ENCODE results near the gene WBP1L.

Gene WBP1L

GRCh38 chr10:102770792-102771191, 27.0 kb downstream of the WBP1L start:
- DNase-seq (ENCODE audit: low read depth): no peak
- no peak overlapping the region for H3K4me3 ChIP-seq (ENCODE audit: low read depth, low read length)
- TF ChIP-seq MAX (IDR thresholded peaks at IDR 0.05; ENCODE audit: low read depth, low read length) (no peak), POLR2A (IDR thresholded peaks at IDR 0.05; ENCODE audit: extremely low read depth, insufficient read length) (no peak), MYC (IDR thresholded peaks at IDR 0.05; ENCODE audit: low read depth, low read length) (no peak), CTCF (IDR thresholded peaks at IDR 0.05; ENCODE audit: low read depth, low read length) (no peak)

GRCh38 chr10:102773320-102773719, 29.6 kb downstream of the WBP1L start:
- TF ChIP-seq MAX (IDR thresholded peaks at IDR 0.05; ENCODE audit: low read depth, low read length) (no peak), MYC (IDR thresholded peaks at IDR 0.05; ENCODE audit: low read depth, low read length) (no peak), POLR2A (IDR thresholded peaks at IDR 0.05; ENCODE audit: extremely low read depth, insufficient read length) (no peak), CTCF (IDR thresholded peaks at IDR 0.05; ENCODE audit: low read depth, low read length) (no peak)
- DNase-seq (ENCODE audit: low read depth): no peak
- no peak overlapping the region for H3K4me3 ChIP-seq (ENCODE audit: low read depth, low read length)

GRCh38 chr10:102773986-102774385, 30.2 kb downstream of the WBP1L start:
- no peak for DNase-seq (ENCODE audit: low read depth)
- TF ChIP-seq CTCF (IDR thresholded peaks at IDR 0.05; ENCODE audit: low read depth, low read length): no peak
- no peak for TF ChIP-seq POLR2A (IDR thresholded peaks at IDR 0.05; ENCODE audit: extremely low read depth, insufficient read length)
- TF ChIP-seq MYC (IDR thresholded peaks at IDR 0.05; ENCODE audit: low read depth, low read length): no peak
- no peak for TF ChIP-seq MAX (IDR thresholded peaks at IDR 0.05; ENCODE audit: low read depth, low read length)

GRCh38 chr10:102775201-102775934, 31.6 kb downstream of the WBP1L start:
- TF ChIP-seq MYC (IDR thresholded peaks at IDR 0.05; ENCODE audit: low read depth, low read length) (no peak), POLR2A (IDR thresholded peaks at IDR 0.05; ENCODE audit: extremely low read depth, insufficient read length) (no peak), MAX (IDR thresholded peaks at IDR 0.05; ENCODE audit: low read depth, low read length) (no peak), CTCF (IDR thresholded peaks at IDR 0.05; ENCODE audit: low read depth, low read length) (no peak)
- H3K4me3 ChIP-seq (ENCODE audit: low read depth, low read length): no peak overlapping the region
- no peak for DNase-seq (ENCODE audit: low read depth)

More at GRCh38 chr10:102773986-102774385, 30.2 kb downstream of the WBP1L start:
- no peak overlapping the region for H3K4me3 ChIP-seq (ENCODE audit: low read depth, low read length)

- no peak for TF ChIP-seq MYC (IDR thresholded peaks at IDR 0.05; ENCODE audit: low read depth, low read length)
- TF ChIP-seq CTCF (IDR thresholded peaks at IDR 0.05; ENCODE audit: low read depth, low read length): no peak
- no peak for TF ChIP-seq MAX (IDR thresholded peaks at IDR 0.05; ENCODE audit: low read depth, low read length)
- TF ChIP-seq POLR2A (IDR thresholded peaks at IDR 0.05; ENCODE audit: extremely low read depth, insufficient read length): no peak
- H3K4me3 ChIP-seq (ENCODE audit: low read depth, low read length): no peak overlapping the region
- DNase-seq (ENCODE audit: low read depth): no peak
Observed at GRCh38 chr10:102775935-102776669, 32.4 kb downstream of the WBP1L start.
